Natural killer cell (primary cell): Measurements from ENCODE around the gene SAT1. TPM values are rescaled to one million over a fixed set of nuclear protein-coding genes. Genes with fewer than 3 reads are reported as not detected.
"Not testable (repeated sequence)": the region's sequence is repeated elsewhere in the genome, so short reads cannot be mapped to it uniquely, and the experiment has no call there.

Experiments used
- ATAC-seq, 3 donors: fragments of 150-1000 bp in 2 of 3; fragments of 200-7000 bp in 1 of 3; cut with Tn5 transposase; 1 replicate in 1 of 3; 2 replicates in 2 of 3; pipeline ENCODE4 v1.10.0; 2021; ENCODE audit warnings: mild to moderate bottlenecking in 2 of 3, moderate library complexity in 2 of 3
- DNase-seq, 2 donors: peaks; one replicate each; pipeline versions ENCODE4 v3.0.0 to v3.0.0-alpha.2; 2013 to 2021; ENCODE audit warnings: mixed read lengths in 1 of 2
- H3K27ac ChIP-seq: one replicate; pipeline ENCODE4 v1.5.1; 2013; ENCODE audit warnings: mild to moderate bottlenecking, low read length
- H3K27me3 ChIP-seq: one replicate; pipeline ENCODE4 v1.6.1; 2013; ENCODE audit warnings: low read length; ENCODE audit not compliant: control insufficient read depth, insufficient read depth
- H3K36me3 ChIP-seq: one replicate; pipeline ENCODE4 v1.6.1; 2013; ENCODE audit warnings: low read length; ENCODE audit not compliant: control insufficient read depth, insufficient read depth
- H3K4me1 ChIP-seq: one replicate; pipeline ENCODE4 v1.6.1; 2013; ENCODE audit warnings: low read length; ENCODE audit not compliant: control insufficient read depth, insufficient read depth
- H3K4me3 ChIP-seq: one replicate; pipeline ENCODE4 v1.5.1; 2013; ENCODE audit warnings: low read length
- H3K9me3 ChIP-seq: one replicate; pipeline ENCODE4 v1.6.1; 2013; ENCODE audit warnings: low read length; ENCODE audit not compliant: control insufficient read depth, insufficient read depth
- H3K27ac Mint-ChIP-seq, 2 donors: one replicate each; pipeline ENCODE4 v1.8.0; 2022; ENCODE audit warnings: mild to moderate bottlenecking in 2 of 2, mixed read lengths in 2 of 2, moderate library complexity in 1 of 2
- H3K27me3 Mint-ChIP-seq, 2 donors: one replicate each; pipeline ENCODE4 v1.8.0; 2022; ENCODE audit warnings: low read depth in 2 of 2, mixed read lengths in 2 of 2
- H3K36me3 Mint-ChIP-seq: one replicate; pipeline ENCODE4 v1.8.0; 2022; ENCODE audit warnings: mixed read lengths
- H3K4me1 Mint-ChIP-seq, 2 donors: one replicate each; pipeline ENCODE4 v1.8.0; 2022; ENCODE audit warnings: mixed read lengths in 2 of 2
- H3K4me3 Mint-ChIP-seq: one replicate; pipeline ENCODE4 v1.8.0; 2022; ENCODE audit warnings: mild to moderate bottlenecking, moderate library complexity, mixed read lengths
- H3K9me3 Mint-ChIP-seq, 2 donors: one replicate each; pipeline ENCODE4 v1.8.0; 2022; ENCODE audit warnings: mixed read lengths in 2 of 2
- CTCF ChIP-seq: fragments of 200-600 bp; IDR thresholded peaks from one replicate; pipeline ENCODE4 v1.8.0; 2022; ENCODE audit warnings: antibody characterized with exemption
- WGBS: methylation state at CpG from one replicate; pipeline ENCODE4 v1.1.7; 2013; ENCODE audit warnings: missing lambda C conversion rate; ENCODE audit not compliant: insufficient coverage; 5-methylcytosine and 5-hydroxymethylcytosine counted together
- intact Hi-C: fragments of 100-400 bp; cut with micrococcal nuclease; formaldehyde crosslinking; loops from one replicate; pipeline ENCODE4 v1.14.2; 2022
- total RNA-seq, 4 donors: library from RNA; stranded (reverse); fragments of 120-200 nt in 1 of 4; gene quantifications; one replicate each; pipeline versions ENCODE4 v1.2.3 to v1.2.4, GENCODE V29; 2013 to 2022

The SAT1 gene
- total RNA-seq, 3 donors from 2014 or later (not counting 1 experiment from before 2014, with no cell fraction given) = 276 to 667 (median 524) TPM

- H3K4me1 ChIP-seq = peaks cover 5% of the 10 kb centered on the region
- H3K4me3 ChIP-seq = no peak overlapping the region
- intact Hi-C loops = loop anchor here (1.0 kb wide), 1 partner anchor 15 kb away; no protein-coding TSS in a partner anchor
- H3K27me3 Mint-ChIP-seq = no peaks in the 10 kb centered on the region
- DNase-seq = no peak
- TF ChIP-seq CTCF = no peak
- no peak overlapping the region for H3K4me3 Mint-ChIP-seq
- peak overlapping the region; percentile 8 to 89 for H3K27ac Mint-ChIP-seq
- peaks cover 0 to 9% of the 10 kb centered on the region in 2 donors for H3K4me1 Mint-ChIP-seq
- no peaks in the 10 kb centered on the region for H3K9me3 Mint-ChIP-seq
- no peaks in the 10 kb centered on the region for H3K36me3 ChIP-seq
- no peak for ATAC-seq
- no peaks in the 10 kb centered on the region for H3K9me3 ChIP-seq
- no peaks in the 10 kb centered on the region for H3K36me3 Mint-ChIP-seq
- WGBS = 98% methylated on average over 16 of the region's 16 CpGs
- H3K27me3 ChIP-seq = no peaks in the 10 kb centered on the region
- no peak overlapping the region for H3K27ac ChIP-seq
These were observed 17.1 kb upstream of the SAT1 start for GRCh38 chrX:23765868-23766267.

GRCh38 chrX:23766650-23767551 is 16.1 kb upstream of the SAT1 start:
- ATAC-seq (peak; percentile 62 to 94 (median 88)), DNase-seq (peak in 1 of 2 donors; percentile 38)
- H3K9me3 Mint-ChIP-seq = no peaks in the 10 kb centered on the region
- H3K27me3 ChIP-seq = no peaks in the 10 kb centered on the region
- H3K4me3 Mint-ChIP-seq = peak overlapping the region; percentile 45
- intact Hi-C loops = loop anchor here (1.0 kb wide), 1 partner anchor 14 kb away; no protein-coding TSS in a partner anchor
- TF ChIP-seq CTCF = no peak
- peak overlapping the region; percentile 59 for H3K27ac ChIP-seq
- H3K27ac Mint-ChIP-seq = peak overlapping the region; percentile 16 to 89
- H3K27me3 Mint-ChIP-seq = no peaks in the 10 kb centered on the region
- peaks cover 0 to 9% of the 10 kb centered on the region in 2 donors for H3K4me1 Mint-ChIP-seq
- no peaks in the 10 kb centered on the region for H3K36me3 Mint-ChIP-seq
- WGBS = 55% methylated on average over 25 of the region's 28 CpGs
- H3K36me3 ChIP-seq = no peaks in the 10 kb centered on the region
- H3K9me3 ChIP-seq = no peaks in the 10 kb centered on the region
- peak overlapping the region; percentile 27 for H3K4me3 ChIP-seq
- peaks cover 5% of the 10 kb centered on the region for H3K4me1 ChIP-seq

- Histone ChIP-seq H3K4me1 (peaks cover 19% of the 10 kb centered on the region), H3K27me3 (no peaks in the 10 kb centered on the region), H3K36me3 (no peaks in the 10 kb centered on the region), H3K27ac (no peak overlapping the region), H3K9me3 (no peaks in the 10 kb centered on the region), H3K4me3 (no peak overlapping the region)
- Mint-ChIP-seq H3K36me3 (no peaks in the 10 kb centered on the region), H3K4me3 (no peak overlapping the region), H3K27me3 (no peaks in the 10 kb centered on the region), H3K9me3 (no peaks in the 10 kb centered on the region), H3K27ac (no peak overlapping the region), H3K4me1 (peaks cover 10 to 11% of the 10 kb centered on the region in 2 donors)
- ATAC-seq (no peak), DNase-seq (no peak)
- 95% methylated on average over 2 of the region's 2 CpGs for WGBS
- TF ChIP-seq CTCF = no peak
- intact Hi-C loops = no loop called here
These were observed 12.8 kb upstream of the SAT1 start for GRCh38 chrX:23770142-23770541.

DNA sequence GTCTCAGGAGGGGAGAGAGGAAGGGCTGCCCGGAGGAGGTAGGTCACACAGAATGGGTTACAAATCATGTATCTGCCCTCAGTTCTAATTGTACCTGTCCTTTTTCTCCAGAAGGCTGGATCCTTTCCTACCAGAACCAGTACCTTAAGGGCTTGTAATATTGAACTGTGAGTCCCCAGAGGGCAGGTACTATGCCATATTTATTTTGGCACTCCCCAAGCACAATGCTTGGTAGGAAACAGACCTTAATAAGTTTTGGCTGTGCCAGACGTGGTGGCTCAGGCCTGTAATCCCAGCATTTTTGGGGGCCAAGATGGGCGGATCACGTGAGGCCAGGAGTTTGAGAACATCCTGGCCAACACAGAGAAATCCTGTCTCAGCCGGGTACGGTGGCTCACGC is 11.9 kb upstream of the SAT1 start:
- H3K27me3 Mint-ChIP-seq, H3K9me3 Mint-ChIP-seq, H3K36me3 Mint-ChIP-seq, H3K9me3 ChIP-seq, intact Hi-C loops, H3K27ac Mint-ChIP-seq, H3K36me3 ChIP-seq, DNase-seq, H3K27ac ChIP-seq, H3K27me3 ChIP-seq, H3K4me3 ChIP-seq, ATAC-seq, H3K4me3 Mint-ChIP-seq: not testable (repeated sequence)
- peaks cover 19% of the 10 kb centered on the region for H3K4me1 ChIP-seq
- WGBS = 94% methylated on average over 6 of the region's 7 CpGs
- H3K4me1 Mint-ChIP-seq = peaks cover 10 to 11% of the 10 kb centered on the region in 2 donors
